ENCODE results near the gene EXOC6. TPM values are rescaled to one million over a fixed set of nuclear protein-coding genes. Genes with fewer than 3 reads are reported as not detected.
"Not testable (repeated sequence)": the region's sequence is repeated elsewhere in the genome, so short reads cannot be mapped to it uniquely, and the experiment has no call there.

EXOC6 gene
- total RNA-seq, 1 experiment from 2014 or later, result 4.3 TPM

DNA sequence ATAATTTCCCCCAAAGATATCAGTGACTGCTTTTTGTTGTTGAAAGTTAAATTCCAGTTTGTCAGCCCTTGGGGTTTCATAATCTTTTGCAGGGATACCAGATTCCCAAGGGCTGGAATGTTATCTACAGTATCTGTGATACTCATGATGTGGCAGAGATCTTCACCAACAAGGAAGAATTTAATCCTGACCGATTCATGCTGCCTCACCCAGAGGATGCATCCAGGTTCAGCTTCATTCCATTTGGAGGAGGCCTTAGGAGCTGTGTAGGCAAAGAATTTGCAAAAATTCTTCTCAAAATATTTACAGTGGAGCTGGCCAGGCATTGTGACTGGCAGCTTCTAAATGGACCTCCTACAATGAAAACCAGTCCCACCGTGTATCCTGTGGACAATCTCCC, 228.6 kb downstream of the EXOC6 start:
- DNase-seq (ENCODE audit: low read depth), result no peak

DNA sequence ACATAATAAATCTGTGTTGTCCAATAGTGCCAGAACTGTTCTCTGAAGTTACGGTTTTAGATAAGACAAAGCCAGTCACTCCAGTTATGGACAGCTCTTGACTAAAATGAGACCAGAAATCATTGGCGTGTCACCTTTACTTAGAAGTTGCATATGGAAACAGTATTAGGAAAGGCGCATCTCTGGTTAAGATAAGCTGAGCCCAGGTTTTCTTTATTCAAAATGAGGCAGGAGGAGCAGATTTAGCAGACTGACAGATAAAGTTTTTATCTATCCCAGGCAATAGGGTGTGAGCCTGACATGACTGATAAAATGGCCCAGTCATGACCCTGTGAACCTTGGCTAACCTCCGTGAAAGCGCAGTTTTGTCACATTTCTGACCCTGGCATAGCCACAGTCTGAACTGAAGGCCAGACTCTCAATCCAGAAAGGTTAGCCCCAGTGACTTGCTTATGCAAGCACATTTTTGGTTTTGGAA, 229.6 kb downstream of the EXOC6 start:
- DNase-seq (ENCODE audit: low read depth), result no peak

- DNase-seq (ENCODE audit: low read depth), result no peak
Observed at GRCh38 chr10:93079663-93080349, 231.5 kb downstream of the EXOC6 start.

DNA sequence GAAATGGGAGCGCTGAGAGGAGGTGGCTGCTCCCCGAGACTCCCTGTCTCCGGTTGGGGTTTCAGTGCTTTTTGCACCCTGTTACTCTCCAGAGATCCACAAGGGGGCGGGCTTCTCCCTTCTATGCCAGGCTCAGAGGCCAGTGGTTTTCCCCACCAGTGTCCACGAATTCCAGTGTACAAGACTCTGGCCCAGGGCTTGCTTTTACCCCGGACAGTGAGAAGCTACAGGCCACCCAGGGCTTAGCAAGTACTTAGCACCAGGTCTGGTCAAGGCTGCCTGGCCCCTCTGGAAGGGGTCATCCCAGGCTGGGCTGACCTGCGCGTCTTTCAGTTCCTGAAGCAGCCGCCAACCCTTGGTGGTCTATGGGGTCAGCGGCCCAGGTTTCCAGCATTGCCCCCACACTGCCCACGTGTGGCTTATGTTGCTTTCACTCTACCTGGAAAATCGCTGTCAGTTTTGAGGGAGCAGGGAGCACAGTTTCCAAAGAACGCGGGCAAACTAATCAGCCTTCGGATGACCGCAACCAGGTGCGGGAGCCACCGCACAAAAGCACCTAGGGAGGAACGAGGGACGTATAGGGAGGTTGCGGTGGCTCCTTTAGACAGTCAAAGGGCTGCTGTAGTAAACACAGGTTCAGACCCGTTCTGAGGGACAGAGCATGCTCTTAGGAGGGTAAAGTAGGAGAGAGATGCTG, 232.2 kb downstream of the EXOC6 start:
- peak; percentile 53 for DNase-seq (ENCODE audit: low read depth)

DNA sequence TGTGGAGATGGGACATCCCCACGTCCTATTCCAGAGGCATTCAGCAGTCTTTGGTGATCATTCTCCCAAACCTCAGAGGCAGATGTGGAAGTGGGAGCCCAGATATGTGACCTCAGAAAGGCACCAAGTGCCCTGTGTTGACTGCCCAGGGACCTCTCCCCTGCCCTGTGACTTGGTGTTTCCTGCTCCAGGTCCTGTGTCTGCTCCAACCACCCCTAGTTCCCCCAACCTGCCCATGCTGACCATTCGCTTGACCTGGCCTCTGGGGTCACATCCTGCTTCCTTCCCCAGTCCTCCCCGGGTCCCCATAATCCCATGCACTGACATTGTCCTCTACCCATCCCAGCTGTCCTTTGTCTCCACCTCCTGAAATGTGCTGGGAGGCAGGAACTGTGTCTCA, 233.0 kb downstream of the EXOC6 start:
- DNase-seq (ENCODE audit: low read depth), result no peak

DNA sequence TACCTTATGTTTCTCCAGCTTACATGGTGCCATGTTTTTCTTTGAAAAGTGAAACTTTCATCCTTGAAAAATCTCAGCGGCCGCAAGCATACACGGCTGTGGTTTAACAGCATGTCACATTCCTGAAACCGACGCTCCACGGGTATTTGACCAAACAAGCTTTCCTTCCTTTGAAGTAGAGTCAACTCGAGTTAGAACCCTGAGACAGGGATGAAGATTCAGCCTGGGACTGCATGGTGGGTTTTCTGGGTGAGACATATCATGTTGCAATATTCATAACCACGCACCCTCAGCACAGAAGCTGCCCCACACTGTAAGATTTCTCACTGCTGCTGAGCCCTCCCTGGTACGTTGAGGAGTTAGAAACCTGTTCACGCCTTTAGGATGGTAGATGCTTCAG, 233.5 kb downstream of the EXOC6 start:
- peak; percentile 32 for DNase-seq (ENCODE audit: low read depth)

DNA sequence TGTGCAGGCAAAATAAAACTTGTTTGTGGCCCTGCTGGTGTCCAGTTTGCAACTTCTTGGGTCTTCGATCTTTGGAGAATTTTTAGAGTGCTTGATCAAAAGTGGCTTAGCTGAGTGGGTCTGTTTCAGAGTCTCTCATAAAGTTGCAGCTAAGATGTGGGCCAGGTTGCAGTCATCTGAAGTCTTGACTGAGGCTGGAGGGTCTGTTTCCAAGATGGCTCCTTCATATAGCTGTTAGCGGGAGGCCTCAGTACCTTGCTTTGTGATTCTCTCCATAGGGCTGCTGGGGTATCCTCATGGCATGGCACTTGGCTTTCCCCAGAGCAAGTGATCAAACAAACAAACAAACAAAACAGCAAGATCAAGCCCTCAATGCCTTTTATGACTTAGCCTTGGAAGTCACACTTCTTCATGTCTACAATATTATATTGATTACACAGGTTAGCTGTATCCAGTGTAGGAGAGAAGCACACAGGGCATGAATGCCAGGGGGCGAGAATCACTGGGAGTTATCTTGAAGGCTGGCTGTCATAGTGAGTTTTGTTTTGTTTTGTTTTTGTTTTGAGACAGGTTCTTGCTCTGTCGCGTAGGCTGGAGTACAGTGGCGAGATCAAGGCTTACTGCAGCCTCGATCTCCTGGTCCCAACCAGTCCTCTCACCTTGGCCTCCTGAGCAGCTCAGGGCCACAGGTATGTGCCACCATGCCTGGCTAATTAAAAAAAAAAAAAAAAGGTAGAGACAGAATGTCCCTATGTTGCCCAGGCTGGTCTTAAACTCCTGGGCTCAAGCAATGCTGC, 235.6 kb downstream of the EXOC6 start:
- DNase-seq (ENCODE audit: low read depth), result no peak

DNA sequence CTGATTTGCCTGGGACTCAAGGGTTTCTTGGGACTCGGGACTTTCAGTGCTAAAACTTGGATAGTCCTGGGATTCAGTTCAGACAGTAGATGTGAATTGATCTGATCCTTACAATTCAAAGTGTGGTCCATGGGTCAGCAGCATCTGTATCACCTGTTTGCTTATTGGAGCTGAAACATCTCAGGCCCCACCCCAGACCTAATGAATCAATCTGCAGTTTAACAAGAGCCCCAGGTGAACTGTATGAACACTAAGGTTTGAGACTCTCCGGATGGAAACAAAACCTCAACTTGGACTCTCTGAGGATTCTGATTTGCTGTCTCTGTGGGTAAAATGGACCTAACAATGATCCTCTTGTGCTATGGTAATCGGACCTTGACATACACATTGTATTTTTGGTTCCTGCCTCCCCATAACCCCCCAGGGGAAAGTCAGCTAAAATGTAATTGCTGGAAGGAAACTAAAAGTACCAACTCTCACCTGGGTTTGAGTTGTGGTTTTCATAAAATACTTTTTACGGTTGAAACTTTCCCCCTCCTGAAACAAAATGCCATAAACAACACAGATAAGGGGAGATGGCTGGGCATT, 237.0 kb downstream of the EXOC6 start:
- no peak for DNase-seq (ENCODE audit: low read depth)

DNA sequence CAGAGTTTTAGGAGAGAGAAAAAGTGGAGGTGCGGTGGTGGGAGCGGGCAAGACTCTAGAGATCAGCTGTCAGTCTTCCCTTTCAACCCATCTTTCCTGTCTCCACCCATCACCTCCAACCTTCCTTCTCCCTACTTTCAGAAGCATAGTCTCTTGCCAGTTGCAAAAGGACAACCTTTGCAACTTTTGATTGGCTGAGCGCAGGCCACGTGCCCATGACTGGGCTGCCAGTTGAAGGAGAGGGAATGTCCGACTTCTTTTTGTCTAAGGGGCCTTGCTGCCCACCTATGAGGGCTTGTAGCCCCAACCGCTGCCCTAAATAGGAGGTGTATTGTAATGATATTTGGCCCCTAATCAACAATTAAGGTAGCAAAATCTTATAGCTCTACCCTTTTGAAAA, 238.0 kb downstream of the EXOC6 start:
- DNase-seq (ENCODE audit: low read depth), result no peak

GRCh38 chr10:93087846-93088245, 239.5 kb downstream of the EXOC6 start:
- no peak for DNase-seq (ENCODE audit: low read depth)

- DNase-seq (ENCODE audit: low read depth), result no peak
Observed at GRCh38 chr10:93088466-93088865, 240.1 kb downstream of the EXOC6 start.

DNA sequence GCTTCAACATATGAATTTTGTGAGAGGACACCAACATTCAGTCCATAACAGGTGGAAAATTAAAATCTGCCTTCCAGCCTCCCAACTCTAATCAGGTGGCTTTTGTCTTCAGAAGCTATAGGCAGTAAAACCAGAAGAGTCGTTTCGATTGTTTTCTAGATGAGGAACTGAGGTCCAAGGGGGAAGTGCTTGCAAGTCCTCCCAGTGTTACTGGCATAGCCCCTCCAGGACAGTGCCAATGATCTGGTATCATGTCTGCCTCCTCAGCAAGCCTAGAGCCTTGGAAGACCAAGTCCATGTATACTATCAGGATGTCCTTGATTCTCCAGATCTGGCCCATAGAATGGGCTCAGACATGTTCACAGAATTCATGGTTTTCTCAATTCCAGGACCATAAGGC, 242.3 kb downstream of the EXOC6 start:
- no peak for DNase-seq (ENCODE audit: low read depth)

DNA sequence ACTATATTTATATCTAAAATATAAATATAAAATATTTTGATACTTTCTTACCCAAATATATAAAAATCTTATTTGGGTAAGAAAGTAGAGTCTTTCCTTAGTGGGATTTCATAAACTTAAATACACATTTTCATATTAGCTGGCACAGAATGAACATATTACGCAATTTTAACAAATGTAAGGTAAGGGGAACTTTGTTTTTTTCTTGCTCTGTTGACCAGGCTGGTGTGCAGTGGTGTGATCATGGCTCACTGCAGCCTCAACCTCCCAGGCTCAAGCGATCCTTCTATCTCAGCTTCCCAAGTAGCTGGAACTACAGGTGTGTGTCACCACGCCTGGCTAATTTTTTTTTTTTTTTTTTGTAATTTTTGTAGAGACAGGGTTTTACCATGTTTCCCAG, 243.6 kb downstream of the EXOC6 start:
- no peak for DNase-seq (ENCODE audit: low read depth)

- DNase-seq (ENCODE audit: low read depth), result no peak
Observed at GRCh38 chr10:93095225-93095624, 246.9 kb downstream of the EXOC6 start.

DNA sequence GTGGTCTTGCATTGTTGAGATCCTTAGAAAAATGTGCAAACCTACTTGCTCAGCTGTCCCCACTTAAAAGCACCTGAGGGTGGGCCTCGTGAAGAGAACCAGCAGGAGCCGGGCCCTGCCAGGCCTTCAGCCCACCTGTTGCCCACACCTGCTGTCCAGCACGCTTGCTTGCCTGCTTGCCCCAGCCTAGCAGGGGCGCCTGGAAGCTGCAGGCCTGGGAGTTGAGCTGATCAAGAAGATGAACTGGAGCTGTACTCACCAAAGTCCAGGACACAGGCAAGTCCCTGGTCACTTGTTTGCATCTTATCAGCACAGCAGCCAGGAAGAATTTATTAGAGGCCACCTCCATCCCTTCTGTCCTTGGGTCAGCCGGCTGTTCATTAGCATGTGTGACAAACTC, 248.6 kb downstream of the EXOC6 start:
- DNase-seq (ENCODE audit: low read depth), result no peak

- DNase-seq (ENCODE audit: low read depth), result no peak
Observed at GRCh38 chr10:93097386-93097785, 249.1 kb downstream of the EXOC6 start.

DNA sequence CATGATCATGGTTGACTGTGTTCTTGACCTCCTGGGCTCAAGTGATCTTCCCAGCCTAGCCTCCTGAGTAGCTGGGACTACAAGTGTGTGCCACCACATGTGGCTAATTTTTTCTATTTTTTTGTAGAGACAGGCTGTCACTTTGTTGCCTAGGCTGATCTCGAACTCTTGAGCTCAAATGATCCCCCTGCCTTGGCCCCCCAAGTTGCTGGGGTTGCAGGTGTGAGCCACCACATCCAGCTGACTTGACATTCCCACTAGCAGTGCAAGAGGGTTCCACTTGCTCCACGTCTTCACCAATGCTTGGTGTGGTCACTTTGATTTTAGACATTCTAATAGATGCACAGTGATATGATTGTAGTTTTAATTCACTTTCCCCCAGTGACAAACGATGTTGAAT, 250.5 kb downstream of the EXOC6 start:
- no peak for DNase-seq (ENCODE audit: low read depth)

- no peak for DNase-seq (ENCODE audit: low read depth)
Observed at GRCh38 chr10:93099670-93100069, 251.3 kb downstream of the EXOC6 start.

DNA sequence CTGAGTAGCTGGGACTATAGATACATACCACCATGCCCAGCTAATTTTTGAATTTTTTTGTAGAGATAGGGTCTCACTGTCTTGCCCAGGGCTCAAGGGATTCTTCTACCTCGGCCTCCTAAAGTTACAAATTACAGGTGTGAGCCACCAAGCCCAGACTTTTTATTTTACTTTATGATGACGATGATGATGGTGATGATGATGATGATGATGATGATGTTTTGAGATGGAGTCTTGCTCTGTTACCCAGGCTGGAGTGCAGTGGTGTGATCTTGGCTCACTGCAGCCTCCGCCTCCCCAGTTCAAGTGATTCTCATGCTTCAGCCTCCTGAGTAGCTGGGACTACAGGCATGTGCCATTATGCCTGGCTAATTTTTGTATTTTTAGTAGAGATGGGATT, 252.8 kb downstream of the EXOC6 start:
- DNase-seq (ENCODE audit: low read depth), result not testable (repeated sequence)

GRCh38 chr10:93103953-93104352, 255.6 kb downstream of the EXOC6 start:
- no peak for DNase-seq (ENCODE audit: low read depth)

DNA sequence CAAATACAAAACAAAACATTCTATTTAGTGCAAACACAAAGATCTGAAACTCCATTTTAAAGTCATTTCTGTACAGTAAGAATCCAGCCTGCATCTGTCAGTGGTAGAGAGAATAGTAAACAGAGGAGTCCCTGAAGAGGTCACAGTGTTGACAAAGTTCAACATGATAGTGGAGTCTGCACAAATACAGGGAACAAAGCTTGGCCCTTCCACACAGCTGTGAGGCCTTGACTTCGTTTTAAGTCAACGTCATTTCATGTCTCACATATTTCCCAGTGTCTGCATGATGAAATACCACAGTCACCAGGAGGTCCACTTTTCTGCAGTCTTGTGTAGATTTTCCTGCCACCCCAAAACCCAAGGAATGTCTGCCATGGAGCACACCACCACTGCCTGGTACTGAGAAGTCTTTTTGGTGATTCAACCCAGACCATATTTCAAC, 258.3 kb downstream of the EXOC6 start:
- peak; percentile 3 for DNase-seq (ENCODE audit: low read depth)

Data from LHCN-M2 (cell line).